Liver (tissue), 3 donors: Measurements from ENCODE around the gene CHML.

Source experiments
- FOXA2 ChIP-seq: IDR thresholded peaks from 2 replicates; pipeline ENCODE4 v1.6.1; 2016; ENCODE audit warnings: antibody characterized with exemption
- JUND ChIP-seq, 2 donors: IDR thresholded peaks; 2 replicates each; pipeline ENCODE4 v1.6.1; 2016; ENCODE audit warnings: antibody characterized with exemption in 2 of 2
- RAD21 ChIP-seq, 2 donors: IDR thresholded peaks; 2 replicates each; pipeline ENCODE4 v1.6.1; 2016; ENCODE audit warnings: antibody characterized with exemption in 2 of 2, mild to moderate bottlenecking in 2 of 2
- RXRA ChIP-seq, 2 donors: IDR thresholded peaks; 2 replicates each; pipeline ENCODE4 v1.6.1; 2017 to 2018; ENCODE audit warnings: antibody characterized with exemption in 2 of 2, mild to moderate bottlenecking in 1 of 2
- SP1 ChIP-seq: IDR thresholded peaks from 2 replicates; pipeline ENCODE4 v1.6.1; 2018; ENCODE audit warnings: antibody characterized with exemption, mild to moderate bottlenecking
- YY1 ChIP-seq: IDR thresholded peaks from 2 replicates; pipeline ENCODE4 v1.6.1; 2016; ENCODE audit warnings: antibody characterized with exemption, mild to moderate bottlenecking
- TF ChIP-seq, protein P1 (sequence below): IDR thresholded peaks from 2 replicates; pipeline ENCODE4 v1.6.1; 2016; ENCODE audit warnings: antibody characterized with exemption
- TF ChIP-seq, protein P2 (sequence below): fragments of 150-350 bp; IDR thresholded peaks from 2 replicates; pipeline ENCODE4 v1.5.1; 2017; ENCODE audit warnings: improper control_type of control experiment, low read depth, low read length; ENCODE audit not compliant: missing input control
- TF ChIP-seq, protein P3 (sequence below): IDR thresholded peaks from 2 replicates; pipeline ENCODE4 v1.6.1; 2016; ENCODE audit warnings: antibody characterized with exemption, mild to moderate bottlenecking
- TF ChIP-seq, protein P4 (sequence below): IDR thresholded peaks from 2 replicates; pipeline ENCODE4 v1.6.1; 2016; ENCODE audit warnings: antibody characterized with exemption
- TF ChIP-seq, protein P5 (sequence below): IDR thresholded peaks from 2 replicates; pipeline ENCODE4 v1.6.1; 2016; ENCODE audit warnings: antibody characterized with exemption
- donor health status: healthy.
- donor health status: healthy.

DNA sequence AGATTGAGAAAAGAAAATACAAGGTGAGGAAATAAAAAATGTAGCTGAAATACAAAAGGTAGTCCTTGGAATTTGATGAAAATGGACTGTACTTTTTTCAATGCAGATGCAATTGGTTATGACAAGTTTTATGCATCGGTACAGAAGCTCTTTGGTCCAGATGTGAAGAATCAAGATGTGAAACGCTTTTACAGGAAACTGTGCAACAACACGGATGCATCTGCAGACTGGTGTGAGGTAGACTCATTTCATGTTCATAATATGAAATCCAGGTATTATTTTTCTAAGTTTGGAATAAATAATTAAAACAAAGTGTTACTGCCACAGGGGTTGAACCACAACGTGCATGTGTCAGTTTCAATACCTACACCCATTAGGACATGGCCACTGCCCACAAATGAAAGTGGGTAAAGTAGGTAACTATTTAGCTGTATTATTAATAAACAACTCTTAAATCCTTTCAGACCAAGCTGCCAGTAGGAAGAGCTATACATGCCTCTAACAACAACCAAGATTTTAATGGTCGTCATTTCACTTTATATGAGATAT is 20.3 kb upstream of the CHML start:
- TF ChIP-seq, protein P1, sequence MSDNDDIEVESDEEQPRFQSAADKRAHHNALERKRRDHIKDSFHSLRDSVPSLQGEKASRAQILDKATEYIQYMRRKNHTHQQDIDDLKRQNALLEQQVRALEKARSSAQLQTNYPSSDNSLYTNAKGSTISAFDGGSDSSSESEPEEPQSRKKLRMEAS = no peak
- no peak for TF ChIP-seq FOXA2
- no peak for TF ChIP-seq YY1
- TF ChIP-seq, protein P2, sequence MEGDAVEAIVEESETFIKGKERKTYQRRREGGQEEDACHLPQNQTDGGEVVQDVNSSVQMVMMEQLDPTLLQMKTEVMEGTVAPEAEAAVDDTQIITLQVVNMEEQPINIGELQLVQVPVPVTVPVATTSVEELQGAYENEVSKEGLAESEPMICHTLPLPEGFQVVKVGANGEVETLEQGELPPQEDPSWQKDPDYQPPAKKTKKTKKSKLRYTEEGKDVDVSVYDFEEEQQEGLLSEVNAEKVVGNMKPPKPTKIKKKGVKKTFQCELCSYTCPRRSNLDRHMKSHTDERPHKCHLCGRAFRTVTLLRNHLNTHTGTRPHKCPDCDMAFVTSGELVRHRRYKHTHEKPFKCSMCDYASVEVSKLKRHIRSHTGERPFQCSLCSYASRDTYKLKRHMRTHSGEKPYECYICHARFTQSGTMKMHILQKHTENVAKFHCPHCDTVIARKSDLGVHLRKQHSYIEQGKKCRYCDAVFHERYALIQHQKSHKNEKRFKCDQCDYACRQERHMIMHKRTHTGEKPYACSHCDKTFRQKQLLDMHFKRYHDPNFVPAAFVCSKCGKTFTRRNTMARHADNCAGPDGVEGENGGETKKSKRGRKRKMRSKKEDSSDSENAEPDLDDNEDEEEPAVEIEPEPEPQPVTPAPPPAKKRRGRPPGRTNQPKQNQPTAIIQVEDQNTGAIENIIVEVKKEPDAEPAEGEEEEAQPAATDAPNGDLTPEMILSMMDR = no peak
- TF ChIP-seq RXRA (IDR thresholded peaks at IDR 0.05) = no peak
- no peak for TF ChIP-seq JUND (IDR thresholded peaks at IDR 0.05)
- TF ChIP-seq, protein P3, sequence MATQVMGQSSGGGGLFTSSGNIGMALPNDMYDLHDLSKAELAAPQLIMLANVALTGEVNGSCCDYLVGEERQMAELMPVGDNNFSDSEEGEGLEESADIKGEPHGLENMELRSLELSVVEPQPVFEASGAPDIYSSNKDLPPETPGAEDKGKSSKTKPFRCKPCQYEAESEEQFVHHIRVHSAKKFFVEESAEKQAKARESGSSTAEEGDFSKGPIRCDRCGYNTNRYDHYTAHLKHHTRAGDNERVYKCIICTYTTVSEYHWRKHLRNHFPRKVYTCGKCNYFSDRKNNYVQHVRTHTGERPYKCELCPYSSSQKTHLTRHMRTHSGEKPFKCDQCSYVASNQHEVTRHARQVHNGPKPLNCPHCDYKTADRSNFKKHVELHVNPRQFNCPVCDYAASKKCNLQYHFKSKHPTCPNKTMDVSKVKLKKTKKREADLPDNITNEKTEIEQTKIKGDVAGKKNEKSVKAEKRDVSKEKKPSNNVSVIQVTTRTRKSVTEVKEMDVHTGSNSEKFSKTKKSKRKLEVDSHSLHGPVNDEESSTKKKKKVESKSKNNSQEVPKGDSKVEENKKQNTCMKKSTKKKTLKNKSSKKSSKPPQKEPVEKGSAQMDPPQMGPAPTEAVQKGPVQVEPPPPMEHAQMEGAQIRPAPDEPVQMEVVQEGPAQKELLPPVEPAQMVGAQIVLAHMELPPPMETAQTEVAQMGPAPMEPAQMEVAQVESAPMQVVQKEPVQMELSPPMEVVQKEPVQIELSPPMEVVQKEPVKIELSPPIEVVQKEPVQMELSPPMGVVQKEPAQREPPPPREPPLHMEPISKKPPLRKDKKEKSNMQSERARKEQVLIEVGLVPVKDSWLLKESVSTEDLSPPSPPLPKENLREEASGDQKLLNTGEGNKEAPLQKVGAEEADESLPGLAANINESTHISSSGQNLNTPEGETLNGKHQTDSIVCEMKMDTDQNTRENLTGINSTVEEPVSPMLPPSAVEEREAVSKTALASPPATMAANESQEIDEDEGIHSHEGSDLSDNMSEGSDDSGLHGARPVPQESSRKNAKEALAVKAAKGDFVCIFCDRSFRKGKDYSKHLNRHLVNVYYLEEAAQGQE = no peak
- TF ChIP-seq RAD21 (IDR thresholded peaks at IDR 0.05) = no peak
- TF ChIP-seq, protein P4, sequence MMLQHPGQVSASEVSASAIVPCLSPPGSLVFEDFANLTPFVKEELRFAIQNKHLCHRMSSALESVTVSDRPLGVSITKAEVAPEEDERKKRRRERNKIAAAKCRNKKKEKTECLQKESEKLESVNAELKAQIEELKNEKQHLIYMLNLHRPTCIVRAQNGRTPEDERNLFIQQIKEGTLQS = no peak
- TF ChIP-seq SP1 = no peak
- TF ChIP-seq, protein P5, sequence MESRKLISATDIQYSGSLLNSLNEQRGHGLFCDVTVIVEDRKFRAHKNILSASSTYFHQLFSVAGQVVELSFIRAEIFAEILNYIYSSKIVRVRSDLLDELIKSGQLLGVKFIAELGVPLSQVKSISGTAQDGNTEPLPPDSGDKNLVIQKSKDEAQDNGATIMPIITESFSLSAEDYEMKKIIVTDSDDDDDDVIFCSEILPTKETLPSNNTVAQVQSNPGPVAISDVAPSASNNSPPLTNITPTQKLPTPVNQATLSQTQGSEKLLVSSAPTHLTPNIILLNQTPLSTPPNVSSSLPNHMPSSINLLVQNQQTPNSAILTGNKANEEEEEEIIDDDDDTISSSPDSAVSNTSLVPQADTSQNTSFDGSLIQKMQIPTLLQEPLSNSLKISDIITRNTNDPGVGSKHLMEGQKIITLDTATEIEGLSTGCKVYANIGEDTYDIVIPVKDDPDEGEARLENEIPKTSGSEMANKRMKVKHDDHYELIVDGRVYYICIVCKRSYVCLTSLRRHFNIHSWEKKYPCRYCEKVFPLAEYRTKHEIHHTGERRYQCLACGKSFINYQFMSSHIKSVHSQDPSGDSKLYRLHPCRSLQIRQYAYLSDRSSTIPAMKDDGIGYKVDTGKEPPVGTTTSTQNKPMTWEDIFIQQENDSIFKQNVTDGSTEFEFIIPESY = no peak
